ENCODE results near the gene RPRD2.

Gene RPRD2

DNA sequence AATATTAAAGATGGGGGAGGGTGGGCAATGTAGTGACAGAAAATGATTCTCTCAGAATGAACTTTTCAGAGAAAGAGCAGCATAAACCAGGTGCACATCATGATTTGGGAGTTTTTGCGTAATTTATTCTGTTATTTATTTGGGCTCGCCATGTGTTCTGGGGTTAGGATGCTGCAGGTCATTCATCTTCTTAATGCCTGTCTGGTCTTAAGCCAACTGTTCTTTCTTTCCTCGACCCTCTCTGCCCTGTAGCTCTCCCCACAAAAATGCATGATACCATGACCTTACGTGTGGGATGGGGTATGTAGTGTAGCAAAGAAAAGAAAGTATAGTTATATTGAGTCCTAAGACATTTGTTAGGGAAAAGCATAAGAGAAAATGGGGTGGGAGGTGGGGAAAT, 110.9 kb downstream of the RPRD2 start:
- no peak for DNase-seq

- no peak for DNase-seq
Observed at GRCh38 chr1:150476754-150477153, 112.8 kb downstream of the RPRD2 start.

- DNase-seq = no peak
Observed at GRCh38 chr1:150477320-150477719, 113.4 kb downstream of the RPRD2 start.

GRCh38 chr1:150477733-150478132, 113.8 kb downstream of the RPRD2 start:
- no peak for DNase-seq

DNA sequence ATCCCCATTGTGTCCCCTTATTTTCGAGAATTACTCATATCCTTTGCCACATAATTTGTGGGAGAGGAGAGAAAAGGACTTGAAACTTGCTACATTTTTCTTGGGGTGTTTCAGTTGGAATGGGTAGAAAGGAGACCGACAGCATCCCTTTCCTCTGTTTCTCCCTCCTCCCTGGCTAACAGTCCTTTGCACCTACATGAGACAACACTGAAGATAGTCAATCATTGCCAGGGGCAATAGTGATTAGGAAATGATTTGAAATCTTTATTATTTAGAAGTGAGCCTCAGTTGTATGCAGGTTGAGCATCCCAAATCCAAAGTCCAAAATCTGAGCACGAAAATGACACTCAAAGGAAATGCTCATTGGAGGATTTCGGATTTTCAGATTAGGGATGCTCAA, 115.4 kb downstream of the RPRD2 start:
- DNase-seq = no peak

DNA sequence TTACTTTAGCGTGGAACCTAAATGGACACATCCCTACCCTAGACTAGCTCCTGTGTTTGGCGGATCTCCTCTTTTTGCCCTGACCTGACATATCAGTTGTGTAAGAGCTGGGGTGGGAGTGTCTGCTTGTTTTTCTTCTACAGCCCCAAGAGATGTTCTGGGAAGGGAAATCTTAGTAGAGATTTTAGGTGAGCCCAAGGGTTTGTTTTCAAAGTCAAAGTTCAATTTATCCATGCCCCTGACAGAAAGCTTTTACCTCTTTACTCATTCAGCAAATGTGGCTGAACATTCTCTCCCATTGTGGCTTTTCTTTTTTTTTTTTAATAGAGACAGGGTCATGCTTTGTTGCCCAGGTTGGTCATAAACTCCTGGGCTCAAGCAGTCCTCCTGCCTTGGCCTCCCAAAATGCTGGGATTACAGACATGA, 116.0 kb downstream of the RPRD2 start:
- DNase-seq = no peak

- DNase-seq = no peak
Observed at GRCh38 chr1:150484431-150484830, 120.5 kb downstream of the RPRD2 start.

DNA sequence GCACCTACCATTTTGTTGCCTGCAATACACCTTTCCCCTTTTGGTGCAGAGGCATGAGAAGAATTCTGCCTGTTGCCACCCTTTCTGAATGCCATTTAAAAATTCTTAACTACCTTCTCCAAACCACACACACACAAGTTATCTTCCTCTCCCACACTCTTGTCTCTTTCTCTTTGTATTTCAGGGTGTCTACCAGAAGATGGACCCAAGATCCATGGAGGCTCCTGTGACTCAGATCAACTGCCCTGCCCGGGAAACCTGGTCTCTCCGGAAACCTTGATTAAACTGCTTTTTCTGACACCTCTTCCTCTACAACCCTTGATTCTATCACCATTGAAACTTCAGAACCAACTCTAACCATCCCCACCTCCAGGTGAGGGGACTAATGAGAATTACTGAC, 120.9 kb downstream of the RPRD2 start:
- no peak for DNase-seq

GRCh38 chr1:150486966-150487762, 123.2 kb downstream of the RPRD2 start, which contains the start of gene TARS2:
TARS2 (plus strand) TSS chr1:150487419; CDS start chr1:150487451, 32 bp downstream.
- peak; percentile 99 for DNase-seq

GRCh38 chr1:150487763-150488115, 123.8 kb downstream of the RPRD2 start:
- no peak for DNase-seq

DNA sequence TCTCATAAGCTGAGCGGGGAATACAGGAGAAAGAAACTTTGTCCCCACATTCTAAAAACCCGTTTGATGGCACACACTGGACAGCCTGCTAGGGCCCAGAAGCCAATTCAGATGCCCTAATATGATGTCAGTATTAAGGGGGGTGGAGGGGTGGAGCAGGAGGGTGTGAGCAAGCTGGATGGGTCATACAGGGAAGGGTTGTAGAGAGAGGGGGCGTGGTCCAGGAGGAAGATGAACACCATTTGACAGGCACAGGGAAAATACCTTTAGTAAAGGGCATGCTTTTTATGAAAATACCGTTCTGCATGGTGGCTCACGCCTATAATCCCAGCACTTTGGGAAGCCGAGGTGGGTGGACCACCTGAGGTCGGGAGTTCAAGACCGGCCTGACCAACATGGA, 129.2 kb downstream of the RPRD2 start:
- DNase-seq = no peak

- DNase-seq = no peak
Observed at GRCh38 chr1:150498342-150498741, 134.4 kb downstream of the RPRD2 start.

DNA sequence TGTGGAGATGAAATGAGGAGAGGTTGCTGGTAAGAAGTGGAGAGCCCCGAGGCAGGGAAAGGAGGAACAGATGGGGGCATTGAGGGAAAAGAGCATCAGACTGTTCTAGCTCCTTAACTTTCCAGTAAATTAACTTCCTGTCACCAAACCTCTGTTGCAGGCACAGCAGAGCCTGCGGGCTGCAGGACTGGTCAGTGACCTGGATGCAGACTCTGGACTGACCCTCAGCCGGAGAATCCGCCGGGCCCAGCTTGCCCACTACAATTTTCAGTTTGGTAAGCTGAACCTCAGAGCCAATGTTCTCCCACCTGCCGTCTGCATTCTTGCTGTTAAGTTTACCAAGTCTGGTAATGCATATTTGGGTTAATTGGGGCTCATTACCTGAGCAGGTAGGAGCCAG, 141.5 kb downstream of the RPRD2 start:
- no peak for DNase-seq

DNA sequence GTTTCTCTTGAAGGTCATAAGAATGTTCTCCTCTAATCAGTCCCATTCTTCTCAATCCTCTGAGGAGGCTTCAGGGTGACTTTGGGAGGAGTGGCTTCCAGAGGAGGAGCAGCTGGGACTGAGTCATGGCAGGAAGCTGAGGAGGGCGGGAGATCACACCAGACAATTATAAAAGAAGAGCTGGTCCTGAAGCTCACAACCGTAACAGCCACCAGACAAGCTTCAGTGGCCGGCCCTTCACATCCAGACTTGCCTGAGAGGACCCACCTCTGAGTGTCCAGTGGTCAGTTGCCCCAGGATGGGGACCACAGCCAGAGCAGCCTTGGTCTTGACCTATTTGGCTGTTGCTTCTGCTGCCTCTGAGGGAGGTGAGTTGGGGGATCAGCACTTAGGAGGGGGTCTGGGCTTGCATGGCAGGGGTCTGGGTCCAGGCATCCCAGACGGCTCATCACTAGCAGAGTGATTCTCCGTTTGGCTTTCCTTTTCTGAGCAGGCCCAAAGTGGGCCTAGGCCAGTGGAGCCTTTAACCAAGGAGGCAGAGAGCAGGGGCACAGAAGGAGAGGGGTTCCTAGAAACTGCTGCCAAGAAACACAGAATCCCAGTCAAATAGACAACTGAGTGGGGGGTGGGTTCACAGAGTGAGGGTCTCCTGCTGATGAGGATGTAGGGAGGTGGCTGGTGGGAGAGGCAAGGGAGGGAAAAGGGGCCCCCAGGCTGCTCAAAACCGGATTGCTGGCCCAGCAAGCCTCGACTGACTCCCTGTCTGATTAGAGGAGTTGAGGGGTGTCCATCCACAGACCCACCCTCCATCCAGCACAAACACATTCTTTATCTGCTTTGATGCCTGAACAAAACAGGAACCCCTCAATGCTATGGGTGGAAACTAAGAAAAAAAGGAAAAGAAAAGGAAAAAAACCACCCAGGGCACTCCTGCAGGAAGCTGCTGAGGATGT, 144.2 kb downstream of the RPRD2 start, which contains the start of gene ECM1:
TSS of gene ECM1 (plus strand) at position 198 of the 953 bp plus-strand sequence. CDS start at position 299, 101 bp downstream.
- DNase-seq = no peak

DNA sequence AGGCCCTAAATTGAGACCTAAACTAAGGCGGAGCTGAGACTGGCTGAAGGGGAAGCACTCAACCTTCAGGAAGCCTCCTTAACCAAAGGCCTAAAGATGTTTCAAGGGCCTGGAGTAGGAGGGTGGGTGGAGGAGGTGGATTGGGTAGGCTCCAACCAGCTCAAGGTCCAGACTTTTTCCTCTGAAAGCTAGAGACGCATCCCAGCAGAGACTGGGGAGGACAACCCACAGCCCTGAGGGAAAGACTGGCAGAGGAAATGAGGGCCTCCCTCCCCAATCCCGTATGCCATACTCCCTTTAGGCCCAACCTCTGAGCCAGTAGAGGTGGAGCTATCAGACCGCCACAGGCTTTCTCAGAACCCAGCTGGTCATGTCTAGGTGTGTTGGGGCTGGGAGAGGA, 145.0 kb downstream of the RPRD2 start:
- DNase-seq = no peak

DNA sequence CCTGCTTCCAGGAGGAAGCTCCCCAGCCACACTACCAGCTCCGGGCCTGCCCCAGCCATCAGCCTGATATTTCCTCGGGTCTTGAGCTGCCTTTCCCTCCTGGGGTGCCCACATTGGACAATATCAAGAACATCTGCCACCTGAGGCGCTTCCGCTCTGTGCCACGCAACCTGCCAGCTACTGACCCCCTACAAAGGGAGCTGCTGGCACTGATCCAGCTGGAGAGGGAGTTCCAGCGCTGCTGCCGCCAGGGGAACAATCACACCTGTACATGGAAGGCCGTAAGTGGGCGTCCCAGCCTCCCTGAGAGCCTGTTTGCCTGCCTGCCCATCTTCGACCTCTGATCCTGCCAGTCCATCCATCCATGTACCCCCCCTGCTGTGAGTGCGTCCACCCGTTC, 147.6 kb downstream of the RPRD2 start:
- no peak for DNase-seq

DNA sequence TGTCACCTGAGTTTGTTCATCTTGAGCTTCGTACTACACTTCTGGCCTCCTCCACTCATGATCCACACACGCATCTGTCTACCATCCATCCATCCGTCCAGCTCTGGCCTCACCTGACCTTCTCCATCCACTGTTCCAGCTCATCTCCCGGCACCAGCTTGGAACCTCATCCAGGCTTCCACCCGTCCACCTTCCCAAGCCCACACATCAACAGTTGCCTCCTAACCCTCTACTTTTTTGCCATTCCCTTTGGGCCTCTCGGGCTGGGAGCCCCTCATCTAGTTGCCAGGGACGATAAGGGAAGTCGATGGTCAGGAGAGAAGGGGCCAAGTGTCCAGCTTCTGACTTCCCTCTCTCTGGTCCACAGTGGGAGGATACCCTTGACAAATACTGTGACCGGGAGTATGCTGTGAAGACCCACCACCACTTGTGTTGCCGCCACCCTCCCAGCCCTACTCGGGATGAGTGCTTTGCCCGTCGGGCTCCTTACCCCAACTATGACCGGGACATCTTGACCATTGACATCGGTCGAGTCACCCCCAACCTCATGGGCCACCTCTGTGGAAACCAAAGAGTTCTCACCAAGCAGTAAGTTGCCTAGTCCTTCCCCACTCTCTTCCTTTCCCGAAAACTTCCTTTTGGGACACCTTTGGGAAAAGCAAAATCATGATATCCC, 148.2 kb downstream of the RPRD2 start:
- no peak for DNase-seq

DNA sequence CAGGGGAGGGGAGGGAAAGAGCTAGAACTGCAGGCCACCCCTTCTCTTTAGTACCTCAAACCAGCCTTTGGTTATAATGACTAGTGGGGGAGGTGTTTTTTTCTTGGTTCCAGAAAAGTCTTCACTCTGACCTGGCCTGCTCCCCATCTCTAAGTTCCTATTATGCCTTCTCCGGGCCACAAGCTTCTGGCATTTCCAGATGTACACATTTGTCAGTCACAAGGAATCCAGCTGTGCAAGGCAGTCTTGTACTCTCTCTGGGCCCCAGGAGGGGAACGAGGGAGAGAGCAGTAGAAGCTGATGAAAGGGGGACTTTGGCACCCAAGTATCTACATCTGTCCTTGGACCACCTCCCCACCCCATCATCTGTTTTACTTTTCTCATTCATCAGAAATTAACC, 148.9 kb downstream of the RPRD2 start:
- no peak for DNase-seq

- DNase-seq = no peak
Observed at GRCh38 chr1:150513351-150513791, 149.4 kb downstream of the RPRD2 start.

GRCh38 chr1:150514260-150514659, 150.3 kb downstream of the RPRD2 start:
- no peak for DNase-seq

DNA sequence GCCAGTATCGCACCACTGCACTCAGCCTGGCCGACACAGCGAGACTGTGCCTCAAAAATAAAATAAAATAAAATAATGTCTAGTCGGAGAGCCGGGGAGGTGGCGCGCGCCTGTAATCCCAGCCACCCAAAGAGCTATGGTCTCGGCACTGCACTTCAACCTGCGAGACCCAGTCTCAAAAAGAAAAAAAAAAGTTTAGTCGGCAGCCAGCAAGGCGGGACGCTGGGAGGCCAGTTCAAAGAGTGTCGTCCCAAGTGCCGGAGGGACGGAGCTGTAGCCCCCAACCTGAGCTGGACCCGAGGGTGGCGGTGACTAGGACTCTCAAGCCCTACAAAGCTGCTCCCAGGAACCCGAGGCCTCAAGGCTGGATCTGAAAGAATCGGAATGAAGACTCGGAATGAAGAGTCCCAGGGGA, 151.0 kb downstream of the RPRD2 start:
- no peak for DNase-seq

GRCh38 chr1:150515328-150516049, 151.5 kb downstream of the RPRD2 start, which contains the start of gene FALEC:
FALEC (plus strand) TSS chr1:150515752.
- DNase-seq = peak; percentile 96
